GM21360 (cell line): ENCODE results near the gene ANHX.
"Not testable (repeated sequence)": the region's sequence is repeated elsewhere in the genome, so short reads cannot be mapped to it uniquely, and the experiment has no call there.

Experiments
- ATAC-seq: cut with Tn5 transposase; IDR thresholded peaks from one replicate; pipeline ENCODE4 v1.9.1; 2021; ENCODE audit warnings: mild to moderate bottlenecking, moderate library complexity; ENCODE audit not compliant: unreplicated experiment

ANHX gene

GRCh38 chr12:133235401-133236112 is at the start of gene ANHX:
Gene ANHX (minus strand): TSS chr12:133235877. CDS start chr12:133234356, 1,521 bp downstream.
- ATAC-seq = no peak

- ATAC-seq = not testable (repeated sequence)
Measured at GRCh38 chr12:133264668-133265067, 29.0 kb upstream of the ANHX start.

GRCh38 chr12:133264173-133264572 is 28.5 kb upstream of the ANHX start:
- ATAC-seq = no peak

- no peak for ATAC-seq
Measured at GRCh38 chr12:133256321-133256720, 20.6 kb upstream of the ANHX start.

GRCh38 chr12:133255833-133256232 is 20.2 kb upstream of the ANHX start:
- ATAC-seq = not testable (repeated sequence)

- ATAC-seq = no peak
Measured at GRCh38 chr12:133251732-133252131, 16.1 kb upstream of the ANHX start.

- ATAC-seq = no peak
Measured at GRCh38 chr12:133236556-133236955, 879 bp upstream of the ANHX start.

- ATAC-seq = no peak
Measured at GRCh38 chr12:133236144-133236543, 467 bp upstream of the ANHX start.

- no peak for ATAC-seq
Measured at GRCh38 chr12:133234971-133235370, 706 bp downstream of the ANHX start.

- no peak for ATAC-seq
Measured at GRCh38 chr12:133233993-133234564, 1.6 kb downstream of the ANHX start.

- no peak for ATAC-seq
Measured at GRCh38 chr12:133233006-133233405, 2.7 kb downstream of the ANHX start.

GRCh38 chr12:133231001-133231400 is 4.7 kb downstream of the ANHX start:
- no peak for ATAC-seq

GRCh38 chr12:133227281-133227852 is 8.3 kb downstream of the ANHX start:
- ATAC-seq = no peak

- ATAC-seq = no peak
Measured at GRCh38 chr12:133226690-133227089, 9.0 kb downstream of the ANHX start.

- no peak for ATAC-seq
Measured at GRCh38 chr12:133225527-133225926, 10.2 kb downstream of the ANHX start.

GRCh38 chr12:133222211-133222610 is 13.5 kb downstream of the ANHX start:
- ATAC-seq = no peak

- ATAC-seq = no peak
Measured at GRCh38 chr12:133221241-133221640, 14.4 kb downstream of the ANHX start.

GRCh38 chr12:133220521-133220920 is 15.2 kb downstream of the ANHX start:
- no peak for ATAC-seq

- no peak for ATAC-seq
Measured at GRCh38 chr12:133217219-133217618, 18.5 kb downstream of the ANHX start.

- no peak for ATAC-seq
Measured at GRCh38 chr12:133215724-133216123, 20.0 kb downstream of the ANHX start.

- ATAC-seq = no peak
Measured at GRCh38 chr12:133206390-133206789, 29.3 kb downstream of the ANHX start.

- ATAC-seq = no peak
Measured at GRCh38 chr12:133204264-133204603, 31.4 kb downstream of the ANHX start.
